K562 (cell line): ENCODE measurements around the gene FGF1. TPM values are rescaled to one million over a fixed set of nuclear protein-coding genes. Genes with fewer than 3 reads are reported as not detected.

Experiments used
- ADNP ChIP-seq: fragments of 200-800 bp; sonication (Bioruptor generic); IDR thresholded peaks from 2 replicates; pipeline ENCODE4 v1.6.1; 2016; ENCODE audit warnings: missing genetic modification characterization, missing compliant biosample characterization
- GTF2A2 ChIP-seq: IDR thresholded peaks from 2 replicates; pipeline ENCODE4 v1.6.1; 2016; ENCODE audit warnings: mild to moderate bottlenecking, missing genetic modification characterization, missing compliant biosample characterization
- HLTF ChIP-seq: fragments of 450-650 bp; IDR thresholded peaks from 2 replicates; pipeline ENCODE4 v1.6.1; 2016
- IRF2 ChIP-seq: sonication (generic); formaldehyde crosslinking; IDR thresholded peaks from 2 replicates; pipeline ENCODE4 v1.8.1; 2022; ENCODE audit warnings: mild to moderate bottlenecking, missing genetic modification reagents
- KLF10 ChIP-seq: fragments of 250-450 bp; sonication (Bioruptor Pico); IDR thresholded peaks from 2 replicates; pipeline ENCODE4 v1.6.1; 2021; ENCODE audit warnings: matching md5 sums
- MCM5 ChIP-seq: fragments of 450-650 bp; IDR thresholded peaks from 2 replicates; pipeline ENCODE4 v1.6.1; 2016; ENCODE audit warnings: low read depth
- PRMT5 ChIP-seq: sonication (generic); formaldehyde crosslinking; IDR thresholded peaks from 2 replicates; pipeline ENCODE4 v1.5.0; 2020; ENCODE audit warnings: missing genetic modification reagents
- ZEB2 ChIP-seq: fragments of 450-650 bp; IDR thresholded peaks from 2 replicates; pipeline ENCODE4 v1.6.1; 2016
- ZFP30 ChIP-seq: fragments of 250-450 bp; sonication (Bioruptor Pico); IDR thresholded peaks from 2 replicates; pipeline ENCODE4 v1.8.0; 2022; ENCODE audit warnings: moderate library complexity, mild to moderate bottlenecking, inconsistent platforms, borderline replicate concordance
- polyA plus RNA-seq, 8 experiments: library from polyadenylated mRNA; depleted of rRNA in 4 of 8; stranded (reverse) in 5 of 8; unstranded in 3 of 8; fragments of >200 nt; fragmentation: Nextera tagmentation in 2 of 8; fragmentation: Illumina TruSeq in 1 of 8; extraction: Ambion mirVana in 2 of 8; extraction: Trizol in 1 of 8; gene quantifications; 2 replicates each; pipeline versions ENCODE4 v1.2.1 to v1.2.3, GENCODE V29; 2011 to 2014; ENCODE audit warnings: inconsistent platforms in 1 of 8, missing spikeins in 1 of 8
- total RNA-seq, 7 experiments: library from RNA; depleted of rRNA in 6 of 7; stranded (reverse); fragments of >200 nt in 6 of 7; fragmentation: Illumina TruSeq in 2 of 7; extraction: Trizol in 2 of 7; gene quantifications; 2 replicates each; pipeline versions ENCODE4 v1.2.1 to v1.2.3, GENCODE V29; 2011 to 2021; ENCODE audit warnings: low replicate concordance in 1 of 7
- TF ChIP-seq, protein P1 (sequence below): fragments of 250-450 bp; sonication (Bioruptor Pico); IDR thresholded peaks from 2 replicates; pipeline ENCODE4 v1.4.0; 2020; ENCODE audit warnings: mild to moderate bottlenecking, moderate library complexity
- TF ChIP-seq, protein P2 (sequence below): fragments of 450-650 bp; conservative IDR thresholded peaks from 2 replicates; pipeline ENCODE4 v1.6.1; 2016; ENCODE audit warnings: missing genetic modification characterization, low read depth, mild to moderate bottlenecking, control low read depth, missing compliant biosample characterization

FGF1 gene
- total and polyA plus RNA-seq, 9 of the 15 experiments (the other 6 are each of a cell fraction or from before 2014, with no cell fraction given), result not detected

DNA sequence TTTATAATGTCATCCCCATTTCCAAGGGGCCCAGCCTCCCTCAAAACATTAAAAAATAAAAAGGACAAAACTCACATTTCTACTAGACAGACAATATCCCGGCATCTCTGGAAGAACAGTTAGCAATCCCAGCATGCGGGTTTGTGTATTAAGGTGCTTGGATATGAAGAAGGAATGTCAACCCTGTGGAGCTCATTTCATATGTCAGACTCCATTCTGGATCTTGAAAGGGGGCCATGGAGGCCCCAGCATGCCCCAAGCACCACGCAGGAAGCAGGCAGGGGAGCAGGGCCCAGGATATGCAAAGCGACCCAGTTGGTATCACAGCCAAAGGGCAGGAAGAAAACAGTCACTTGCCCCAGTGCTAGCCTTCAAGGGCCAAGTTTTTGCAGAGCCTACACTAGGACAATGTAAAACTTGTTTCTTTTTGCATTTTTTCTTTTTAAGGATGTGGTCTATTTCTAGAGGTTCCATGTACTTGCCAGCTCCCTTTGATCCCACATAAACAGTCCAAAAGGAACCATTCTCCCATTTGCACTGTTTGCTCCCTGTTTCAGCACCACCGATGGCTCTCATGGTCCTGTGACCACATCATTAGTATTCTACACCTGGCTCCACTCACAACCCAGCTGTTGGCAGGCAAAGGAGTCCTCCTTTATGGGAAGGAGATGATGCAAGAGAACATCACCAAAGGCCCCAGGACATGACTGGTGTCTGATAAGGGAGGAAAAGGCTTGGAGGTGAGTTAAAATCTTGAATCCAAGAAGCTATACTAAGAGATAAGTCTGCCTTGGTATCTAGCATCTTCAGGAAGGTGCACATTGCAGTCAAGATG lies 58.3 kb downstream of the FGF1 start (continued):
- TF ChIP-seq HLTF (no peak), MCM5 (no peak), KLF10 (CRISPR knock-in tag) (no peak), ZEB2 (peak; percentile 76), IRF2 (CRISPR knock-in tag) (no peak), ADNP (tag) (no peak), GTF2A2 (tag) (no peak), PRMT5 (CRISPR knock-in tag) (no peak), ZFP30 (no peak)
- TF ChIP-seq, protein P1, sequence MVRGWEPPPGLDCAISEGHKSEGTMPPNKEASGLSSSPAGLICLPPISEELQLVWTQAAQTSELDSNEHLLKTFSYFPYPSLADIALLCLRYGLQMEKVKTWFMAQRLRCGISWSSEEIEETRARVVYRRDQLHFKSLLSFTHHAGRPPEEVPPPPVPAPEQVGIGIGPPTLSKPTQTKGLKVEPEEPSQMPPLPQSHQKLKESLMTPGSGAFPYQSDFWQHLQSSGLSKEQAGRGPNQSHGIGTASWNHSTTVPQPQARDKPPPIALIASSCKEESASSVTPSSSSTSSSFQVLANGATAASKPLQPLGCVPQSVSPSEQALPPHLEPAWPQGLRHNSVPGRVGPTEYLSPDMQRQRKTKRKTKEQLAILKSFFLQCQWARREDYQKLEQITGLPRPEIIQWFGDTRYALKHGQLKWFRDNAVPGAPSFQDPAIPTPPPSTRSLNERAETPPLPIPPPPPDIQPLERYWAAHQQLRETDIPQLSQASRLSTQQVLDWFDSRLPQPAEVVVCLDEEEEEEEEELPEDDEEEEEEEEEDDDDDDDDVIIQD (CRISPR knock-in tag), result no peak
- TF ChIP-seq, protein P2, sequence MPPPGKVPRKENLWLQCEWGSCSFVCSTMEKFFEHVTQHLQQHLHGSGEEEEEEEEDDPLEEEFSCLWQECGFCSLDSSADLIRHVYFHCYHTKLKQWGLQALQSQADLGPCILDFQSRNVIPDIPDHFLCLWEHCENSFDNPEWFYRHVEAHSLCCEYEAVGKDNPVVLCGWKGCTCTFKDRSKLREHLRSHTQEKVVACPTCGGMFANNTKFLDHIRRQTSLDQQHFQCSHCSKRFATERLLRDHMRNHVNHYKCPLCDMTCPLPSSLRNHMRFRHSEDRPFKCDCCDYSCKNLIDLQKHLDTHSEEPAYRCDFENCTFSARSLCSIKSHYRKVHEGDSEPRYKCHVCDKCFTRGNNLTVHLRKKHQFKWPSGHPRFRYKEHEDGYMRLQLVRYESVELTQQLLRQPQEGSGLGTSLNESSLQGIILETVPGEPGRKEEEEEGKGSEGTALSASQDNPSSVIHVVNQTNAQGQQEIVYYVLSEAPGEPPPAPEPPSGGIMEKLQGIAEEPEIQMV, result no peak
